HepG2 (cell line): ENCODE results near the gene GALNT12. TPM values are rescaled to one million over a fixed set of nuclear protein-coding genes. Genes with fewer than 3 reads are reported as not detected.

Experiments
- CREB1 ChIP-seq, 2 experiments: fragments of 450-650 bp in 1 of 2; IDR thresholded peaks; 2 replicates each; pipeline ENCODE4 v1.6.1; 2016 to 2017; ENCODE audit warnings: control low read depth in 1 of 2, mild to moderate bottlenecking in 1 of 2, missing compliant biosample characterization in 1 of 2, missing genetic modification characterization in 1 of 2
- FOXO4 ChIP-seq: sonication (generic); formaldehyde crosslinking; conservative IDR thresholded peaks from 2 replicates; pipeline ENCODE4 v1.8.1; 2023; ENCODE audit warnings: missing genetic modification reagents
- MEIS1 ChIP-seq: sonication (generic); formaldehyde crosslinking; IDR thresholded peaks from 2 replicates; pipeline ENCODE4 v1.9.0; 2021; ENCODE audit warnings: mild to moderate bottlenecking, missing genetic modification reagents, moderate library complexity, borderline replicate concordance
- MYC ChIP-seq: sonication (generic); formaldehyde crosslinking; IDR thresholded peaks from 2 replicates; pipeline ENCODE4 v1.9.0; 2021; ENCODE audit warnings: missing genetic modification reagents, borderline replicate concordance
- SIN3A ChIP-seq: IDR thresholded peaks from 2 replicates; pipeline ENCODE4 v1.6.1; 2011; ENCODE audit warnings: low read depth, mild to moderate bottlenecking, control low read depth, low read length, borderline replicate concordance
- SIX4 ChIP-seq: sonication (generic); formaldehyde crosslinking; IDR thresholded peaks from 2 replicates; pipeline ENCODE4 v1.4.0; 2020; ENCODE audit warnings: missing genetic modification reagents
- ZBTB44 ChIP-seq: sonication (generic); formaldehyde crosslinking; IDR thresholded peaks from 2 replicates; pipeline ENCODE4 v1.4.0; 2020; ENCODE audit warnings: missing genetic modification reagents
- ZNF501 ChIP-seq: sonication (generic); formaldehyde crosslinking; IDR thresholded peaks from 2 replicates; pipeline ENCODE4 v1.5.1; 2020; ENCODE audit warnings: mild to moderate bottlenecking, moderate library complexity, missing genetic modification reagents
- ZNF556 ChIP-seq: sonication (generic); formaldehyde crosslinking; IDR thresholded peaks from 2 replicates; pipeline ENCODE4 v1.4.0; 2020; ENCODE audit warnings: mild to moderate bottlenecking, missing genetic modification reagents, borderline replicate concordance
- polyA plus RNA-seq, 8 experiments: library from polyadenylated mRNA; depleted of rRNA in 3 of 8; stranded (reverse) in 7 of 8; unstranded in 1 of 8; fragments of >200 nt; fragmentation: Illumina TruSeq in 4 of 8; extraction: Trizol in 4 of 8; gene quantifications; 2 replicates each; pipeline versions ENCODE4 v1.2.1 to v1.2.3, GENCODE V29; 2011 to 2016; ENCODE audit warnings: low read depth in 4 of 8, missing spikeins in 1 of 8, mixed read lengths in 1 of 8; ENCODE audit not compliant: insufficient read depth in 1 of 8
- total RNA-seq, 5 experiments: library from RNA; depleted of rRNA; stranded (reverse); fragments of >200 nt; fragmentation: Illumina TruSeq; extraction: Trizol; gene quantifications; 2 replicates each; pipeline ENCODE4 v1.2.3, GENCODE V29; 2016; ENCODE audit warnings: low read depth in 1 of 5
- TF ChIP-seq, protein P1 (sequence below): sonication (generic); formaldehyde crosslinking; IDR thresholded peaks from 2 replicates; pipeline ENCODE4 v1.5.1; 2020; ENCODE audit warnings: missing genetic modification reagents, mild to moderate bottlenecking, borderline replicate concordance

Gene GALNT12
- total and polyA plus RNA-seq, 2 of the 13 experiments (the other 11 are each of a cell fraction or from before 2014, with no cell fraction given) = 0.07 TPM; not detected in 1

- no peak for TF ChIP-seq ZBTB44 (CRISPR knock-in tag)
- TF ChIP-seq, protein P1, sequence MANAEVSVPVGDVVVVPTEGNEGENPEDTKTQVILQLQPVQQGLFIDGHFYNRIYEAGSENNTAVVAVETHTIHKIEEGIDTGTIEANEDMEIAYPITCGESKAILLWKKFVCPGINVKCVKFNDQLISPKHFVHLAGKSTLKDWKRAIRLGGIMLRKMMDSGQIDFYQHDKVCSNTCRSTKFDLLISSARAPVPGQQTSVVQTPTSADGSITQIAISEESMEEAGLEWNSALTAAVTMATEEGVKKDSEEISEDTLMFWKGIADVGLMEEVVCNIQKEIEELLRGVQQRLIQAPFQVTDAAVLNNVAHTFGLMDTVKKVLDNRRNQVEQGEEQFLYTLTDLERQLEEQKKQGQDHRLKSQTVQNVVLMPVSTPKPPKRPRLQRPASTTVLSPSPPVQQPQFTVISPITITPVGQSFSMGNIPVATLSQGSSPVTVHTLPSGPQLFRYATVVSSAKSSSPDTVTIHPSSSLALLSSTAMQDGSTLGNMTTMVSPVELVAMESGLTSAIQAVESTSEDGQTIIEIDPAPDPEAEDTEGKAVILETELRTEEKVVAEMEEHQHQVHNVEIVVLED (CRISPR knock-in tag) = no peak
- no peak for TF ChIP-seq FOXO4 (CRISPR knock-in tag)
- no peak for TF ChIP-seq ZNF501 (CRISPR knock-in tag)
- no peak for TF ChIP-seq SIN3A
- TF ChIP-seq ZNF556 (CRISPR knock-in tag) = no peak
- TF ChIP-seq CREB1 (IDR thresholded peaks at IDR 0.05) = no peak
- no peak for TF ChIP-seq CREB1 (CRISPR knock-in tag; IDR thresholded peaks at IDR 0.05)
- no peak for TF ChIP-seq MYC (CRISPR knock-in tag)
- TF ChIP-seq MEIS1 = no peak
- no peak for TF ChIP-seq SIX4
Observed at GRCh38 chr9:98855592-98855991, 48.1 kb downstream of the GALNT12 start (continued).
